Bronchial epithelial cell (primary cell): ENCODE results near the gene BANP. TPM values are rescaled to one million over a fixed set of nuclear protein-coding genes. Genes with fewer than 3 reads are reported as not detected.

Source experiments
- DNase-seq: peaks from one replicate; pipeline ENCODE4 v3.0.0-alpha.2; 2010; ENCODE audit warnings: low read depth
- FAIRE-seq: peaks from 2 replicates; lab custom pipeline; 2011; peaks lifted over from hg19 to GRCh38; lab: Jason Lieb, UNC
- H3K27me3 ChIP-seq: 2 replicates; pipeline ENCODE4 v1.5.1; 2011; ENCODE audit warnings: low read length; ENCODE audit not compliant: control insufficient read depth, insufficient read depth
- H3K36me3 ChIP-seq: 2 replicates; pipeline ENCODE4 v1.5.1; 2011; ENCODE audit warnings: low read length; ENCODE audit not compliant: control insufficient read depth, insufficient read depth
- H3K4me3 ChIP-seq: 2 replicates; pipeline ENCODE4 v1.5.1; 2011; ENCODE audit warnings: mild to moderate bottlenecking, low read depth, low read length, control low read depth
- CTCF ChIP-seq: IDR thresholded peaks from 2 replicates; pipeline ENCODE4 v1.5.1; 2011; ENCODE audit warnings: mild to moderate bottlenecking, moderate library complexity, low read length, control low read depth, inconsistent platforms; ENCODE audit not compliant: insufficient read depth, severe bottlenecking
- total RNA-seq: library from RNA; depleted of rRNA; stranded (reverse); fragments of >200 nt; gene quantifications from 2 replicates; pipeline ENCODE4 v1.2.1, GENCODE V29; 2014

Gene BANP
- total RNA-seq, 1 donor from 2014 or later = 22.1 TPM

GRCh38 chr16:88058817-88059216 lies 107.6 kb downstream of the BANP start:
- no peak for TF ChIP-seq CTCF
- Histone ChIP-seq H3K36me3 (peaks cover 8% of the 10 kb centered on the region), H3K4me3 (no peak overlapping the region), H3K27me3 (no peaks in the 10 kb centered on the region)
- no peak for DNase-seq
- no peak for FAIRE-seq

GRCh38 chr16:88059701-88060386 lies 108.6 kb downstream of the BANP start:
- no peak for FAIRE-seq
- H3K4me3 ChIP-seq = no peak overlapping the region
- TF ChIP-seq CTCF = no peak
- peaks cover 8% of the 10 kb centered on the region for H3K36me3 ChIP-seq
- DNase-seq = no peak
- no peaks in the 10 kb centered on the region for H3K27me3 ChIP-seq

GRCh38 chr16:88060524-88061219 lies 109.4 kb downstream of the BANP start:
- peaks cover 8% of the 10 kb centered on the region for H3K36me3 ChIP-seq
- no peak for DNase-seq
- no peaks in the 10 kb centered on the region for H3K27me3 ChIP-seq
- TF ChIP-seq CTCF = peak; percentile 7
- no peak for FAIRE-seq
- H3K4me3 ChIP-seq = no peak overlapping the region

GRCh38 chr16:88061346-88062110 lies 110.3 kb downstream of the BANP start:
- no peak for TF ChIP-seq CTCF
- no peak overlapping the region for H3K4me3 ChIP-seq
- H3K27me3 ChIP-seq = no peaks in the 10 kb centered on the region
- FAIRE-seq = no peak
- DNase-seq = no peak
- H3K36me3 ChIP-seq = peaks cover 8% of the 10 kb centered on the region

- DNase-seq (no peak), FAIRE-seq (no peak)
- H3K36me3 ChIP-seq = peaks cover 9% of the 10 kb centered on the region
Observed at GRCh38 chr16:88062341-88063210, 111.3 kb downstream of the BANP start.

More at GRCh38 chr16:88062341-88063210, 111.3 kb downstream of the BANP start:
- no peak for TF ChIP-seq CTCF
- no peak overlapping the region for H3K4me3 ChIP-seq
- H3K27me3 ChIP-seq = no peaks in the 10 kb centered on the region
